GM12892 (cell line): ENCODE data around the gene FCRL2.

Experiments
- POLR2A ChIP-seq: IDR thresholded peaks from 2 replicates; pipeline ENCODE4 v1.6.1; 2011; ENCODE audit warnings: low read depth, low read length, control low read depth
- POLR2AphosphoS5 ChIP-seq: IDR thresholded peaks from 2 replicates; pipeline ENCODE4 v1.6.1; 2011; ENCODE audit warnings: low read depth, low read length, control low read depth

DNA sequence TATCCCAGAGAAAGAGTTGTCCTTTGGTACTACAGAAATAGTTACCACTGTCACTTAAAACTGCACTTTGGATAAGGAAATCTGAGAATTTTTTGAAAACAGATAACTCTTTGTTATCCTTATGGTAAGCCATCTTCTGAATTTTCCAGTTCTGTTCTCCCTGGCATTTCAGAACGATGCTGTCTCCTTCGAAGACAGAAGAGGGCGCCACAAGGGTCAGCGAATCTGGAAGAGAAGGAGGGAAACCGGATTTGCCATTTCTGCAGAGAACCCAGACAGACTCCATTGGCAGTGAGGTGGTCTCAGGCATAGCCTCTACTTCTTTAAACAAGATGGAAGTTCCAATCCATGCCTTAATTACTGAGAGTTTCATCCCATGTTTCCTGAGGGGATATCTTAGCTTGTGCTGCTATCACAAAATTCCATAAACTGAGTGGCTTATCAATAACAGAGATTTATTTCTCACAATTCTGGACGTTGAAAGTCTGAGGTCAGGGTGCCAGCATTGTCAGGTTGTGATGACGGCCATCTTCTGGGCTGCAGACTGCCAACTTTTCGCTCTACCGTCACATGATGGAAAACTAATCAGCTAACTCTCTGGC is 6.4 kb downstream of the FCRL2 start:
- no peak for TF ChIP-seq POLR2A
- TF ChIP-seq POLR2AphosphoS5: no peak
